Islet of Langerhans (tissue), 1 donor: ENCODE results near the gene RAB11FIP2.

Experiments used
- FAIRE-seq: peaks from one replicate; lab custom pipeline; 2011; peaks lifted over from hg19 to GRCh38; lab: Jason Lieb, UNC

RAB11FIP2 gene

DNA sequence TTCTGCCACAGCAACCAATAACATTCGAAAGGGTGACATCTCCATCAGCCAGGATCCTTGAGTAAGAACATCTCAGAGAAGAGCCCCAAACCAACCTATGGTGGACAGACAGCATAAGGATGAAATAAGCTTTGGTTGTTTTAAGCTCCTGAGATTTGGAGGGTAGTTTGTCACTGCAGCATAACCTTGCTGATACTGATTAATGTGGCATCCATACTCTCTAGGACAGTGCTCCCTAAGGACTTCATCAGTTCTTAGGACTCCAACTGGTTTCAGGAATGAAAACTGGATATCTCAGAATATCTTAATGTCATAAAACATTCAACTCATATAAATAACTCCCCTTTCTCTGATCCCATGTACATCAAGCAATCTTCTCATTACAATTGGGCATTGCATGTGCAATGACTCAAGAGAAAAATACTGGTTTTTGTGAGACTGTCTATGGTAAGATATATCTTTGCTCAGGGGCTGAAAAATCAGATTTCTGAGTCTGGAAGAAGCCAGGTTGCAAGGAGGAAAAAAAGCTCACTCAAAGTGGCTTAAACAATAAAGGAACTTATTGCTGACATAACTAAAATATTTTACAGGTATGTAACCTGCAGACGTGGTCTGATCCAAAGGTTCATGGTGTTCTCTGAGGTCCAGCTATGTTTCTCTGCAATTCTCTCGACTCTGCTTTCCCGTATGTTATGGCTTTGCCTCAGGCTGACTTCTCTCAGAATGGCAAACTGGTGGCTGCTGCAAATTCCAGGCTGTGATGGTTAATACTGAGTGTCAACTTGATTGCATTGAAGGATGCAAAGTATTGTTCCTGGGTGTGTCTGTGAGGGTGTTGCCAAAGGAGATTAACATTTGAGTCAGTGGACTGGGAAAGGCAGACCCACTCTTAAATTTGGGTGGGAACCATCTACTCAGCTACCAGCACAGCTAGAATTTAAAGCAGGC is 65.7 kb downstream of the RAB11FIP2 start:
- FAIRE-seq: no peak

DNA sequence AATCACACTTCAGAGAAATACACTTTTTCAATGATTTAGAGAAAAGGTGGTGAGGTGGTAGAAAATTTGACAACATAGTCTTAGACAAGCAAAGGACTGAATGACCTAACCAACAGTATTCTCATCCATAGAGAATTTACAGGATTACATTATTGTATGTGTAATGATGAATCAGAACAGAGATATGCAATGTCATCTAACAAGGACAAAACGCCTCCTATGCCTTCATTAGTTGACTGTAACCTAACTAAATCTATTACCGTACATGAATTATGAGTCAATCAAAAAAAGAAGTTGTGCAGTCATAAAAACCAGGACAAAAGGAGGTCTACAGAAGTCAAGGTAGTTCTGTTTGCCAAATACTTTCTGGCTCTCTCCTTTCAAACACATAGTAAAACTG is 66.5 kb downstream of the RAB11FIP2 start:
- FAIRE-seq: no peak

DNA sequence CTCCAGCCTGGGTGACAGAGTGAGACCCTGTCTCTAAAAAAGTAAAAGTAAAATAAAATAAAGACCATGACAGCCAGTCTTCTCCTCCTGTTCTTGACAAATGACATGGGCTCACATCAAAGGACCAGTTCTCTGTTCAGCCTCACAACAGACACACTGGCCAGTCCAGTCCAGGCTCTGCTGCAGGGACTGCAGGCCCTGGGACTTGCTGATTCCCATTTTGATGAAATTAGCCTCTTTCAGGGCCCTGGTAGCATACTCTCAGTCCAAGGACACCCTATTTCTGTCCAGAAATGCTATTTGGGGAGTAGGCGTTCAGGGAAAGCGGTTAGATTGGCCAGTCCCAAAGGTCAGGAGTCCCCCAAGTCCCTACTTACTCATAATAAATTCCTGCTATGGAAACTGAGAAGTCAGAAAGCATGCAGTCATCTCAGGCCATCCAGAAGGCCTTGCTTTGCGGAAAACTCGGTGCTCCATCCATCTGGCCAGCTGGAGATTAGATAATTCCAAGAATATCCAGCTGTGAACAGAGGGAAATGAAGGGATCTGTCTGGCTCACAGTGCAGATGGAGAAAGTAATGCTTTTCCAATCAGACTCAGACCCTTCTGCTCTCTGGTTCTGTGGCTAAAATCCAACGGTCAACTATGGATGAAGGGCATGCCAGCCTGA is 74.4 kb downstream of the RAB11FIP2 start:
- FAIRE-seq: no peak

DNA sequence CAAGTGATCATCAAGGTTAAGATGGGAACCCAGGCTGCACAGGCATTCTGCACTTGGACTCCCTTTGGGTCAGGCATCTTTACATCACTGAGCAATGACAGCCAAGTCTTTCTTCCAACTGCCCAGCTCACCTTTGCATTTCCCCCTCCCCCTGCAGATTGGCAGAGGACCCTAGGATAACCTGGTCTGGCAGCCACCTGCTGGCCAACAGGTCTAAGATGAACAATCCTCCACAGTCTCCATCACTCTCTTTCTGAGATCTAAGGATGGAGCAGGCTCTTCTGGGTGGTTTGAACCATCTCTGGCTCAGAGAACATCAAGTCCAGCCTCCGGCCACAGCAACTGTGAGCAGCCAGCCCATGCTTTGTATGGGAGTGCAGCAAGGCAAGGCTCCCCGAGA is 75.8 kb downstream of the RAB11FIP2 start:
- FAIRE-seq: no peak

DNA sequence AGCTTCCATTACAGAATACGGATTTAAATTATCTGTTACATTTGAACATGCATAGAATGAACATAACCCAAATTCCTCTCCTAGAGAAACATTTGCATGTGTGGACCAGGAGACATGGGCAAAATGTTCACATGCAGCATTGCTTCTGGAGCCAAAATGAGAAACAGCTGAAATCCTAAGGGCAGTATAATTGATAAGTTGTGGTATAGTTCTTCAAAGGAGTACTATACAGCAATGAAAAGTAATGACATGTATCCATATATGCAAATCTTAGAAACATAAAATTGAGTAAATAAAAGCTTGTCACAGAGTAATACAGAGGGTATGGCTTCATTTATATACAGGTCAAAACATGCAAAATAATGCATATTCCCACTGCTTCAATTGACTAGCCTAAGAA is 77.1 kb downstream of the RAB11FIP2 start:
- no peak for FAIRE-seq

DNA sequence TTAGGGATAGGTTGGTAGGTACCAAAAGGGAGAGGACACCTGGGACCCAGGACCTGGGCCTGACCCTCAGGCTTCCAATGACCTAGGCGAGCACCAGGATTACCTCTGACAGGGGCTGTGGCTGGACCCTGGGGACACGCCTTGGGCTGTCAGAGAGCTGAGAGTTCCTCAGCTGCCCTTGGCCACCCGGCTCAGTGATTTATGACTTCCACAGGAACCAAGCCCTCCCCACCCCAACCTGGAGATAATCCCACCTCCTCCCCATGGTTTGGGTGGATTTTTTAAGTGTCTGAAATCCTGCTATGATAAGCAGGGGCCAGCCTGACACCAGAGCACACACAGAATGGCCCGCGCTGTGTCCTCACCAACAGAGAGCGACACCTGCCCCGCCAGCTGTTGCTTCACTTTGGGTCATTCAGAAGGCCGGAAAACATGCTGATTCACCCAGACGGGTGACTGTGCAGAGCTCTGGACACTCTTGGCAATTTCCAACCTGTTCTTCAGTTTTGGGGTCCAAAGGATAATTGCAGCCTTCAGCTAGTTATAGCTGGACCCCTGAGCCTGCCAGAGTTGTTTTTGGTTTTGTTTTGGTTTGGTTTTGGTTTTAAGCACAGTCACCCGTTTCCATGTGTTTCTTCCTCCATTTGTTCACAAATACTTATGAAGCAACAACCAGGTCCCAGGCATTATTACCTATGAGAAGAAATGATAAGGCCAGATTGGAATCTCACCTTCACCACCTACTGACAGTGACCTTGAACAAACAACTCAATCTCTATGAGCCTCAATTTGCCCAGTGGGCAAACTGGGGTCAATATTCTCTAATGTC is 78.2 kb downstream of the RAB11FIP2 start:
- FAIRE-seq: no peak

DNA sequence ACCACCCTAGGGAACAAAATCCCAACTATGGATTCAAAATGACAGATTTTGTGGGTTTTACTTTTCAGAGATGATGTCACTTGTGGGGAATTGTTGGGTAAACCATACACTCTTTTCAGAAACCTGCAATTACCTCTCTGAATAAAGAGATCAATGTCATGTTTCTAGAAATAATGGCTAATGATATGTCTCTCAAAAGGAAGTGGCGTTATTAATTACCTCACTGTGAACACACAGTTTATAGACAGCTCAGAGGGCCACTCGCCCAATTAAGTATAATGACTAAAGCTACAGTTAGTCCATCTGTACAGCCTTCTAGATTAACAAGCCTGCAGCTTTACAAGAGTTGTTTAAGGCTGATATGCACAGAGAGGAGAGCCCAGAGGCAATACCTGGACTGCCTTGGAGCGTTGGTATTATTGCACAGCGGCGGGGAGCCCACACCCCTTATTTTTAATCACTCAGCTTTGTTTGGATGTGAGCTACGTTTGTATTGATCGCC is 79.5 kb downstream of the RAB11FIP2 start:
- no peak for FAIRE-seq

DNA sequence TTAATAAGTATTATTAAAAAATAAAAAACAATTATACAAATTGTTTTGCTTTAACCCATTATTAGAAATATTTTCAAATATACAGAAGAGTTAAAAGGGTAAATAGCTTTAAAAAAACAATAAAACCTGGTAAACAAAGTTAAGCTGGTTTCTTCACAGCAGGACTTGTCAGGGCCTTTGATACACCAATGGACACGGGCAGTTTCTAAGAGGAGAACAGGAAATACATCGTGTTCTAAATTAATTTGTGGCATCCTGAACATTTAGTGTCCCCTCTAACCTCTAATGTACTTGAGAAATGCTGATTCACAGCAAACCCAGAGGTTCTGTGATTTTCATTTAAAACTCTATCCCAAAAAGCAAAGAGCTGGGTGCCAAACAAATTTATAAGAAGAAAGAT is 80.8 kb downstream of the RAB11FIP2 start:
- FAIRE-seq: no peak

DNA sequence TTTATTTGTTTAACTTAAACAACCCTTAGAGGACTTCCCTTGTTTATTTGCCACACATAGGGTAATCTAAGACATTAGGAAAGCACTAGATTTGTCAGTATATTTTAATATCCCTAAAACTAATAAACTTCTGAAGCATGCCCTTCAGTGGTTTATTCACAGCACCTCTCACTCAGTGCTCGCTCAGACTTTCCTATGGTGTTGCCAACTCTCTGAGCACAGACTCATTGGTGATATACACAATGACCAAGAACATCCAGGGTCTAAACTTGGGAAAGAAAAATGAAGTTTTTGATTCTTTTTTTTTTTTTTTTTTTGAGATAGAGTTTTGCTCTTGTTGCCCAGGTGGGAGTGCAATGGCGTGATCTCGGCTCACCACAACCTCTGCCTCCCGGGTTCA is 82.2 kb downstream of the RAB11FIP2 start:
- FAIRE-seq: no peak

DNA sequence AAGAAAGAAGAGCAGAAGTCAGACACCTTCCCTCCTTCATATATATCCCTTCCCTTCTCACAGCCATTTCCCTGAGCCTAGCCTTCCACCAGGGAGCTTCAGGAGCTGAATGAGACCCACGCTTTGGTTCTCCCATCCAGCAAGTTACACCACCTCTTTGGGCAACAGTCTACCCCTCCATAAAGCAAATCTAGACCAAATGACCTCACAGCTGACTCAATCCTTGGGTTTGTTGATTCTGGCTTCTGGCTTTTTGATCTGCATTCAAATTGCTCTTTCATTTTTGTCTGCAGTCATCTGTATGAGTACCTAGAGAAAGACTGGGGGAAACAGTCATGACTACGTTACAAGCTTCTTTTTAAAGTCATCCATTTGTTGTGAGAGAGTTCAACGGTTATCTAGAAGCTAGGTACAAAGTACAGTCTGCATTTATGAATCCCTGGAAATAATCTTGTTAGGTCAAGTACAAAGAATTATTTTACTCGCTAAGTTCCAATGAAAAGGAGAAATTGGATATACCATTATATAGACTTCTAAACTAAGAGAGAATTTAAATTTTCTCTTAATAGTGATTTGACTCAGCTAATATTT is 86.3 kb downstream of the RAB11FIP2 start:
- no peak for FAIRE-seq

DNA sequence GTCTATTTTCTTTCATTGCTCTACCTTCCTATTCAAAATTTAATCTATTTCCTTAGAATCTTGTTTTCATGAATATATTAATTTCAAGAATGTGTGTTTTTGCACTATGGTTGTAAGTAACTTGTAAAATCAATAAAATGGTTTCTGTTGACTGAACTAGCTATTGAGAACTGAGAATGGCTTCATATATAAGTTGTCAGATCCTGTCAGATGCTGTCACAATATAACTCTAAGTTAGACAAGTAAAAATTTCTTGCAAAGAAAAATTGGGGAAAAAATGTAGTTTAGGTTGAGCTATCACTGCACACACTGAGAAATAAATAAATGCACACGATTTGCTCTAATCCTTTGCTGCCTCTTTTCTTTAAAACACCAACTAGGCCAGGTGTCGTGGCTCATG is 89.8 kb downstream of the RAB11FIP2 start:
- no peak for FAIRE-seq

DNA sequence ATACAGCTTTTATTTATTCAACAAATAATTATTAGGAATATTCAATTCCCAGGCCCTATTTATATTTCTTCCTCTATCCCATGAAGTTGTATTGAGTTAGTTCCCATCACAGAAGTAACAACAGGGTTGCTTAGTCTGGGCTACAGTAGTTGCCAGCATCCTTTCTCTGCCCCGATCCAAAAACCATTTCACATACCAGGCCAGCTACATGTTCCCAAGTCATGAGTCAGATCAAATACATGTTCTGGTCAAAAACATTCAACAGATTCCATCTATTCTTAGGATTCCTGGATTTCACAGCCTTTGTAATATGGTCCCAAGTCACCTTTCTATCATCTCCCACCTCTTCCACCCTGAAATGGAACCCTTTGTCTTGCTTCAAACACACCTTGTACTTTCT is 91.6 kb downstream of the RAB11FIP2 start:
- FAIRE-seq: no peak
